Suprapubic skin (tissue), 4 donors: ENCODE data around the gene PPIE. TPM values are rescaled to one million over a fixed set of nuclear protein-coding genes. Genes with fewer than 3 reads are reported as not detected.

Experiments used
- DNase-seq, 2 donors: peaks; one replicate each; pipeline ENCODE4 v3.0.0-alpha.2; 2019; ENCODE audit warnings: low spot score in 2 of 2
- H3K27ac ChIP-seq: fragments of 200-600 bp; sonication (generic); one replicate; pipeline ENCODE4 v1.5.1; 2019
- H3K27me3 ChIP-seq: fragments of 200-600 bp; sonication (generic); one replicate; pipeline ENCODE4 v1.5.1; 2019
- H3K36me3 ChIP-seq: fragments of 200-600 bp; sonication (generic); one replicate; pipeline ENCODE4 v1.5.1; 2019
- H3K4me1 ChIP-seq: fragments of 200-600 bp; sonication (generic); one replicate; pipeline ENCODE4 v1.5.1; 2019
- H3K4me3 ChIP-seq: fragments of 200-600 bp; sonication (generic); one replicate; pipeline ENCODE4 v1.5.1; 2019; ENCODE audit warnings: mild to moderate bottlenecking
- H3K9me3 ChIP-seq: fragments of 200-600 bp; sonication (generic); one replicate; pipeline ENCODE4 v1.5.1; 2019
- EP300 ChIP-seq: sonication (generic); formaldehyde crosslinking; IDR thresholded peaks from one replicate; pipeline ENCODE4 v1.6.1; 2017; ENCODE audit warnings: antibody characterized with exemption
- POLR2A ChIP-seq, 2 donors: fragments of 450-650 bp; IDR thresholded peaks; one replicate each; pipeline ENCODE4 v1.6.1; 2017; ENCODE audit warnings: antibody characterized with exemption in 2 of 2, mild to moderate bottlenecking in 2 of 2, moderate library complexity in 2 of 2
- POLR2AphosphoS5 ChIP-seq, 3 donors: sonication (generic); formaldehyde crosslinking; IDR thresholded peaks; one replicate each; pipeline ENCODE4 v1.6.1; 2017; ENCODE audit warnings: antibody characterized with exemption in 3 of 3
- WGBS: methylation state at CpG from one replicate; pipeline ENCODE4 v1.1.5; 2018; 5-methylcytosine and 5-hydroxymethylcytosine counted together
- total RNA-seq, 4 donors: library from RNA; depleted of rRNA; stranded (reverse); fragments of >200 nt; gene quantifications; one replicate each; pipeline ENCODE4 v1.1.0, GENCODE V29; 2016
- TF ChIP-seq, protein P1 (sequence below), 2 donors: fragments of 200-600 bp in 1 of 2; fragments of 450-650 bp in 1 of 2; sonication (generic) in 1 of 2; IDR thresholded peaks; one replicate each; pipeline ENCODE4 v1.5.1; 2016 to 2019; ENCODE audit warnings: antibody characterized with exemption in 2 of 2, mild to moderate bottlenecking in 1 of 2, moderate library complexity in 1 of 2

PPIE gene
- total RNA-seq, 4 donors from 2014 or later = 27.0 to 40.6 (median 28.5) TPM

DNA sequence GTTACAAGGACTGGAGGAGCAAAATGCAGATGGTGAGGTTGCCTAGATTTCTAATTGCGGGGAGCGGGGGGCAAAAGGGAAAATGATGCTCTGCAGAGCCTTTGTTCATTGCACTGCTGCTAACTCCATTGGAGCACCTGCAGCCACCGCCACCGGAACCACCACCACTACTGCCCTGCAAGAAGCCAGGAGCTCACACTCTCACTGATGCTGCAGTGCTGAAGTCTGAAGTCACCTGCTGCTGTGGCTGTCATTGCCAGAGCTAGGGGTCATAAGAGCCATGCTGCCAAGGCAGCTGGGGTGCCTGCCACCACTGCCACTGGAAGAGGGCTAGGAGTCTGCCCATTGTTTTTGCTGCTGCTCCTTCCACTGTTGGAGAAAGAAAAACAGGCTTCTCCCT lies 40.1 kb upstream of the PPIE start:
- peaks cover 26% of the 10 kb centered on the region for H3K27me3 ChIP-seq
- no peaks in the 10 kb centered on the region for H3K9me3 ChIP-seq
- TF ChIP-seq POLR2AphosphoS5 (IDR thresholded peaks at IDR 0.05) (no peak), POLR2A (IDR thresholded peaks at IDR 0.05) (no peak), EP300 (no peak)
- TF ChIP-seq, protein P1, sequence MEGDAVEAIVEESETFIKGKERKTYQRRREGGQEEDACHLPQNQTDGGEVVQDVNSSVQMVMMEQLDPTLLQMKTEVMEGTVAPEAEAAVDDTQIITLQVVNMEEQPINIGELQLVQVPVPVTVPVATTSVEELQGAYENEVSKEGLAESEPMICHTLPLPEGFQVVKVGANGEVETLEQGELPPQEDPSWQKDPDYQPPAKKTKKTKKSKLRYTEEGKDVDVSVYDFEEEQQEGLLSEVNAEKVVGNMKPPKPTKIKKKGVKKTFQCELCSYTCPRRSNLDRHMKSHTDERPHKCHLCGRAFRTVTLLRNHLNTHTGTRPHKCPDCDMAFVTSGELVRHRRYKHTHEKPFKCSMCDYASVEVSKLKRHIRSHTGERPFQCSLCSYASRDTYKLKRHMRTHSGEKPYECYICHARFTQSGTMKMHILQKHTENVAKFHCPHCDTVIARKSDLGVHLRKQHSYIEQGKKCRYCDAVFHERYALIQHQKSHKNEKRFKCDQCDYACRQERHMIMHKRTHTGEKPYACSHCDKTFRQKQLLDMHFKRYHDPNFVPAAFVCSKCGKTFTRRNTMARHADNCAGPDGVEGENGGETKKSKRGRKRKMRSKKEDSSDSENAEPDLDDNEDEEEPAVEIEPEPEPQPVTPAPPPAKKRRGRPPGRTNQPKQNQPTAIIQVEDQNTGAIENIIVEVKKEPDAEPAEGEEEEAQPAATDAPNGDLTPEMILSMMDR (IDR thresholded peaks at IDR 0.05) = no peak
- no peak overlapping the region for H3K4me3 ChIP-seq
- no peak for DNase-seq
- WGBS = 87% methylated on average over 4 of the region's 4 CpGs
- H3K27ac ChIP-seq = no peak overlapping the region
- H3K36me3 ChIP-seq = no peaks in the 10 kb centered on the region
- peaks cover 8% of the 10 kb centered on the region for H3K4me1 ChIP-seq

GRCh38 chr1:39699419-39699818 lies 39.3 kb upstream of the PPIE start:
- DNase-seq = no peak
- Histone ChIP-seq H3K4me3 (no peak overlapping the region), H3K9me3 (no peaks in the 10 kb centered on the region), H3K27me3 (peaks cover 24% of the 10 kb centered on the region), H3K4me1 (peaks cover 8% of the 10 kb centered on the region), H3K27ac (no peak overlapping the region), H3K36me3 (no peaks in the 10 kb centered on the region)
- WGBS = 93% methylated on average over 3 of the region's 3 CpGs
- no peak for TF ChIP-seq EP300
- no peak for TF ChIP-seq POLR2AphosphoS5 (IDR thresholded peaks at IDR 0.05)
- no peak for TF ChIP-seq POLR2A (IDR thresholded peaks at IDR 0.05)
- TF ChIP-seq, protein P1 (IDR thresholded peaks at IDR 0.05) = no peak

- H3K36me3 ChIP-seq = no peaks in the 10 kb centered on the region
- H3K27me3 ChIP-seq = peaks cover 24% of the 10 kb centered on the region
- DNase-seq = no peak
- WGBS = 82% methylated on average over 3 of the region's 3 CpGs
- H3K27ac ChIP-seq = no peak overlapping the region
- H3K4me3 ChIP-seq = no peak overlapping the region
- peaks cover 8% of the 10 kb centered on the region for H3K4me1 ChIP-seq
- no peaks in the 10 kb centered on the region for H3K9me3 ChIP-seq
- TF ChIP-seq, protein P1 (IDR thresholded peaks at IDR 0.05) = no peak
- TF ChIP-seq POLR2AphosphoS5 (IDR thresholded peaks at IDR 0.05) = no peak
- TF ChIP-seq EP300 = no peak
- no peak for TF ChIP-seq POLR2A (IDR thresholded peaks at IDR 0.05)
Measured at GRCh38 chr1:39700348-39700747, 38.3 kb upstream of the PPIE start.

- H3K9me3 ChIP-seq = no peaks in the 10 kb centered on the region
- H3K27me3 ChIP-seq = peaks cover 19% of the 10 kb centered on the region
- peaks cover 8% of the 10 kb centered on the region for H3K4me1 ChIP-seq
- H3K27ac ChIP-seq = no peak overlapping the region
- 34% methylated on average over 11 of the region's 12 CpGs for WGBS
- no peak for DNase-seq
- H3K4me3 ChIP-seq = peak overlapping the region; percentile 6
- no peaks in the 10 kb centered on the region for H3K36me3 ChIP-seq
- TF ChIP-seq POLR2AphosphoS5 (IDR thresholded peaks at IDR 0.05) (no peak), EP300 (no peak), POLR2A (IDR thresholded peaks at IDR 0.05) (no peak)
- TF ChIP-seq, protein P1 (IDR thresholded peaks at IDR 0.05) = no peak
Measured at GRCh38 chr1:39701049-39701439, 37.6 kb upstream of the PPIE start.

- Histone ChIP-seq H3K9me3 (no peaks in the 10 kb centered on the region), H3K4me3 (no peak overlapping the region), H3K27me3 (peaks cover 10% of the 10 kb centered on the region), H3K36me3 (no peaks in the 10 kb centered on the region), H3K27ac (no peak overlapping the region), H3K4me1 (peaks cover 8% of the 10 kb centered on the region)
- 95% methylated on average over 1 of the region's 1 CpG for WGBS
- TF ChIP-seq EP300 (no peak), POLR2AphosphoS5 (IDR thresholded peaks at IDR 0.05) (no peak)
- TF ChIP-seq, protein P1 (IDR thresholded peaks at IDR 0.05) = no peak
- DNase-seq = no peak
Measured at GRCh38 chr1:39704757-39705156, 33.9 kb upstream of the PPIE start.
